ENCODE results near the gene ASGR1. TPM values are rescaled to one million over a fixed set of nuclear protein-coding genes. Genes with fewer than 3 reads are reported as not detected.

Gene ASGR1
- total and polyA plus RNA-seq, 5 donors = 0.35 to 0.86 (median 0.57) TPM

DNA sequence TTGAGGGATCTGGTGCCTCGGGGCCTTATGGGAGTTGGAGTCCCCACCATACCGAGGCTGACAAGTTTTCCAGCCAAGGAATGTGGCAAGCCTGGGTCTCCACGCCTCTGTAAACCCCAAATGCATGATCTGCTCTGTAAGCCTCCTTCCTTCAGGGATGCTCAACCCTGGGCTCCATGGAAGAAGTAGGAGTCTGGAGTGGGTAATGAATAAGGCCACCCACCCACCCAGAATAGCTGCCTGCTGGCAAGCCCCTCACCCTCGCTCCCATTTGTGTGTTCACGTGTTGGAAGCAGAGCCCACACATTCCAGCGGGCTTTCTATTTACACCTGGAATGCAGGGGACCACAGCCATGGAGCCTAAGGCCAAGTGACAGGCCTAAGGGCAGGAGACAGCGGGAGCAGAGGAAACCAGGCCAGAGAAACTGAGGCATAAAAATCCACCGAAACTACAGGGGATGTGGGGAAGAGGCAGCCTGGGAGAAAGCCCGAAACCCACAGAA is 36.0 kb upstream of the ASGR1 start:
- DNase-seq (no peak), ATAC-seq (no peak)
- no peaks in the 10 kb centered on the region for H3K4me1 ChIP-seq (ENCODE audit: control insufficient read depth, insufficient read depth, low read length)
- H3K9me3 ChIP-seq (ENCODE audit: control insufficient read depth, low read length) = no peaks in the 10 kb centered on the region
- intact Hi-C loops (cut with DNase I) = no loop called here
- H3K27ac ChIP-seq (ENCODE audit: low read length) = peak overlapping the region; percentile 45
- H3K27me3 ChIP-seq (ENCODE audit: control insufficient read depth, insufficient read depth) = no peaks in the 10 kb centered on the region
- WGBS = 14% methylated on average over 9 of the region's 9 CpGs
- no peak overlapping the region for H3K4me3 ChIP-seq (ENCODE audit: low read length)

DNA sequence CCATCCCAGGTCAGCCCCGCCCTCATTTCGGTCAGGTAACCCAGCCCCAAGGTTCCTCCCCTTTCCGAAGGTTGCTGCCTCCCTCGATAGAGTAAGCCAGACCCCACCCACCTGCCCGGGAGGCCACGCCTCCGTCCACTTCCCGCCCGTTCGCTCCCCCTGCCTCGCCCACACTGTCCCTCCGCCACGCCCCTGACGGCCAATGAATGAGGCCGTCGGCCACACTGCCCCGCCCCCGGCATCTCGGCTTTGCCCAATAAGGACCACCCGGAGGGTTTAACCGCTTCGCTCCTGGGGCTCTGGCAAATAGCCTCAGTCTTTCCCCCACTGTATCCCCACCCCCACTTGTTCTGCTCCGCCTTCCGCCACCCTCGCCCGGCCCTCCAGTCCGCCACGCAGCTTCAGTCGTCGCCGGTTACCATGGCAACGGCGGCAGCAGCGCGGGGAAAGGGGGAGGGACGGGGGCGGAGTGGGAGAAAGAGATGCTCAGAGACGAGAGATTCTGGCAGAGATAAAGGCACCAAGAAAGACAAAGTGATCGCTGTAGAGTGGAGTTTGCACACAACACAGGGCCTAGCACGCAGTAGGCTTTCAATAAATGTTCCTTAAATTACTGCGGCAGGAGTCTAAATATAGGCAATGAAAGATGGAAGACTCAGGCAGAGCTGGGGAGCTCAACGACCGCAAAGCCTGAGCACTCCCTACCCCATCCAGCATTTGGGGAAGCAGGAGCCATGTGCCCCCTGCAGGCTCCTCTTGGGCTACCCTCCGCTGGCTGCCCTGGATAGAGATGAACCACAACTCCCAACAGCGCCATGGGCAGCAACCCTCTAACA is 35.3 kb upstream of the ASGR1 start:
- Histone ChIP-seq H3K27me3 (ENCODE audit: control insufficient read depth, insufficient read depth) (no peaks in the 10 kb centered on the region), H3K27ac (ENCODE audit: low read length) (peak overlapping the region; percentile 50), H3K4me1 (ENCODE audit: control insufficient read depth, insufficient read depth, low read length) (no peaks in the 10 kb centered on the region), H3K4me3 (ENCODE audit: low read length) (peak overlapping the region; percentile 62), H3K9me3 (ENCODE audit: control insufficient read depth, low read length) (no peaks in the 10 kb centered on the region)
- ATAC-seq = peak; percentile 91
- intact Hi-C loops (cut with DNase I) = no loop called here
- under 1% methylated on average over 45 of the region's 45 CpGs for WGBS
- peak; percentile 100 for DNase-seq

DNA sequence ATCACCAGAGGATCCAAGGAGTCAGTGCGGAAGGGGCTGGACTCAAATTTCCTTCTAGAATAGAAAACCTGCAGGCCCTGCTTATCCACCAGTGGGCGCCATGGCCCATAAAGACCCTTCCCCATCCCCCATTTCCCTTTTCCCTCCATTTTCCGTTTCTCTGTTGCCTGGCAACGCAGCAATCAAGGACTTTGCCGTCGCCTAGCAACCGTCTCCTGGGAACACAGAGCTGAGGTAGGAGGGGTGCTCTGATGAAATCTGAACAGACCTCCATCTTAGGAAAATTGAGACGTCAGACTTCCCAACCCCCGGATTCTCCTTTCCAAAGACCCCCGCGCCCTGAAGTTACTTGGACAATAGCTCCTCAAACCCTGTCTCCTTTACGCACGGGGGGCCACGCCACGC is 34.7 kb upstream of the ASGR1 start:
- no peaks in the 10 kb centered on the region for H3K4me1 ChIP-seq (ENCODE audit: control insufficient read depth, insufficient read depth, low read length)
- DNase-seq (peak in 1 of 3 donors; percentile 81), ATAC-seq (peak in 1 of 2 donors; percentile 2)
- no peak overlapping the region for H3K27ac ChIP-seq (ENCODE audit: low read length)
- H3K4me3 ChIP-seq (ENCODE audit: low read length) = peak overlapping the region; percentile 62
- no peaks in the 10 kb centered on the region for H3K27me3 ChIP-seq (ENCODE audit: control insufficient read depth, insufficient read depth)
- H3K9me3 ChIP-seq (ENCODE audit: control insufficient read depth, low read length) = no peaks in the 10 kb centered on the region
- 5% methylated on average over 15 of the region's 15 CpGs for WGBS
- intact Hi-C loops (cut with DNase I) = no loop called here

DNA sequence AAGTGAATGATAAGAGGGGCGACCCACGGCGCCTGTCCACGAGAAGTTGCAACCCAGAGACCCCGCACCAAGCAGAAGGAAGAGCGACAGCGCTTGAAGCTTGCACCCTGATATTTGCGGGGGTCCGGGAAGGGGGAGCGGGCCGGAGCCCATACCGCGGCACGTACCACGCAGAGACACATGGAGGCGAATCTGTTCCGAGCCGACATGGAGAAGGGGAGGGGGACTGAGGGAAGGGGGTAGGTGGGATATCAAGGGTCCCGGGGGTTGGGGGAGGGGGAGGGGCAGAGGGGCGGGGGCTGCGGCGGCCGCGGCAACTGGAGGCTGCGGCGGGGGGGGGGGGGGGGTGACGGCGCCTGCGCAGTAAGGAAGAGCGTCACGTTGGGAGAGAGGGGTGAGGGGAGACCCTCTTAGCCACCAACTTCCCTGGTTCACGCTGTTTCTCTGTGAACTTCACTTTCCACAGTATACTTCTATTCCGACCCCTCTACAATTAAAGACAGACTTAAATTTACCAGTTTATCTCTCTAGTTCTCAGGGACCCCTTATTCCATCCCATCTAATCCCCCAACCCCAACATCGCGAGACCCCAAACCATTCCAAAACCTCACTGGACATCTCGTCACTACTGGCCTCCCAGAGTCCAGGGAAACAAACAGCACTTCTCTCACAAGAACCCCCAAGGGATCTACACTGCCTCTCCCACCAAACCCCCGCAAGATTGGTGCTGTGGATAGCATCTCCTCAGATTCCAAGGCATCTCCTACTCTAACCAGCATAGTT is 32.5 kb upstream of the ASGR1 start:
- peak in 2 of 3 donors; percentile 48 to 56 for DNase-seq
- Histone ChIP-seq H3K9me3 (ENCODE audit: control insufficient read depth, low read length) (no peaks in the 10 kb centered on the region), H3K27ac (ENCODE audit: low read length) (no peak overlapping the region), H3K4me1 (ENCODE audit: control insufficient read depth, insufficient read depth, low read length) (no peaks in the 10 kb centered on the region), H3K27me3 (ENCODE audit: control insufficient read depth, insufficient read depth) (no peaks in the 10 kb centered on the region), H3K4me3 (ENCODE audit: low read length) (no peak overlapping the region)
- WGBS = 40% methylated on average over 35 of the region's 37 CpGs
- no peak for ATAC-seq
- intact Hi-C loops (cut with DNase I) = no loop called here

DNA sequence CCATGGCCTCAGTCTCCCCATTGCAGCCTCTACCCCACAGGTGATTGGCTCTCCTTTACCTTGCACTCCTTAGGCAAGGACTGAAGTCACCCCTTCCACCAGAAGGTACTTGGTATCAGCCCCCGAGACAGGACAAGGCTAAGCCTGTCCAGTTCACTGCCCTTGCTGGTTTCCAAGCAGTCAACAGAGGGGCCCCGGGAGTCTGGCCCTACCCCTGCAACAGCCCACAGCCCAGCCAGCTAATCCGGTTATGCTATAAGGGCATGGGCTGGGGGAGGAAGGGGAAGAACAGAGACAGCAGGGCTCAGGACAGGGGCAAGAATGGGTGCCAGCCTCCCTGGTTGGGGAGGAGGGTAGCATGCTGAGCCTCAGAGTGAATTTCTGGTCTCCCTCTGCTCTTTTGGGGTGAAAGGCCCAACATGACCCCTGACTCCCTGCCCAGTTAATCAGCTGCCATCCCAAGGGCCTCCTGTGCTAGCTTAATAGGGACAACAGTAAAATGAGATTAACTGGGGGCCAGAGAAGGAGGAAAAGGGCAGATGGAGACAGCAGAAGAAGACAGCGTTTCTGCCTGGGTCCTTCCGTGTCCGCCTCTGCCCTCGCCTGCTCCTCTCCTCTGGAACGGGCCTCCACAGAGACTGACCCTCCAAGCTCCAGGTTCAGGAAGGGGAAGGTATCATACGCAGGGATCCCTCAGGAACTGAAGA is 29.7 kb upstream of the ASGR1 start:
- H3K4me3 ChIP-seq (ENCODE audit: low read length) = no peak overlapping the region
- no peaks in the 10 kb centered on the region for H3K9me3 ChIP-seq (ENCODE audit: control insufficient read depth, low read length)
- no peaks in the 10 kb centered on the region for H3K27me3 ChIP-seq (ENCODE audit: control insufficient read depth, insufficient read depth)
- no peak for ATAC-seq
- H3K4me1 ChIP-seq (ENCODE audit: control insufficient read depth, insufficient read depth, low read length) = no peaks in the 10 kb centered on the region
- DNase-seq = peak in 2 of 3 donors; percentile 6 to 33
- no peak overlapping the region for H3K27ac ChIP-seq (ENCODE audit: low read length)
- intact Hi-C loops (cut with DNase I) = no loop called here
- WGBS = 86% methylated on average over 9 of the region's 9 CpGs

DNA sequence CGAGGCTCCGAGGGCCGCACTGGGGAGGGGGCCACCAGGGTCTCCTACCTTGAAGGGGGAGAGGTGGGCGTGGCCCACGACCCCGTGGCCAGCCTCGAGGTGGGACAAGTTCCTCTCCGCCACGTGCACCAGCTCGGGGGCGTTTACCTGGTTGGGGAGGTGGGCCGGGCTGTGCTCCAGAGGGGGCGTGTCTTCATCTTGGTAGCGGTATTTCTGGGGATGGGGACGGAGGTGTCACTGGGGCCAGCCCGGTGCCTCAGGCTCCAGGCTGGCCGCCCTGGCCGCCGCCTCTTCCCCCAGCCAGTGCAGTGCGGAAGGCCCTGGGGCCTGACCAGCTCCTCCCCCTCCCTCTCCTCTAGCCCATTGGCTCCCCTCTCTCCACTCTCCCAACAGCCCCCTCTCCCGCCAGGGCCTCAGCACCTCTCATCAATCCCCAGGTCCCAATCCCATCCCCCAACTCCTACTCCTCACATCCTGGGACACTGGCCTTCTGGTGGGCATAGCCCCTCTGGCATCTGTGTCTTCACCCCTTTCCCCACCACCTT is 28.9 kb upstream of the ASGR1 start:
- WGBS = 58% methylated on average over 21 of the region's 21 CpGs
- Histone ChIP-seq H3K27me3 (ENCODE audit: control insufficient read depth, insufficient read depth) (no peaks in the 10 kb centered on the region), H3K9me3 (ENCODE audit: control insufficient read depth, low read length) (no peaks in the 10 kb centered on the region), H3K27ac (ENCODE audit: low read length) (no peak overlapping the region), H3K4me1 (ENCODE audit: control insufficient read depth, insufficient read depth, low read length) (no peaks in the 10 kb centered on the region), H3K4me3 (ENCODE audit: low read length) (no peak overlapping the region)
- DNase-seq (peak in 2 of 3 donors; percentile 24 to 74), ATAC-seq (no peak)
- intact Hi-C loops (cut with DNase I) = no loop called here

DNA sequence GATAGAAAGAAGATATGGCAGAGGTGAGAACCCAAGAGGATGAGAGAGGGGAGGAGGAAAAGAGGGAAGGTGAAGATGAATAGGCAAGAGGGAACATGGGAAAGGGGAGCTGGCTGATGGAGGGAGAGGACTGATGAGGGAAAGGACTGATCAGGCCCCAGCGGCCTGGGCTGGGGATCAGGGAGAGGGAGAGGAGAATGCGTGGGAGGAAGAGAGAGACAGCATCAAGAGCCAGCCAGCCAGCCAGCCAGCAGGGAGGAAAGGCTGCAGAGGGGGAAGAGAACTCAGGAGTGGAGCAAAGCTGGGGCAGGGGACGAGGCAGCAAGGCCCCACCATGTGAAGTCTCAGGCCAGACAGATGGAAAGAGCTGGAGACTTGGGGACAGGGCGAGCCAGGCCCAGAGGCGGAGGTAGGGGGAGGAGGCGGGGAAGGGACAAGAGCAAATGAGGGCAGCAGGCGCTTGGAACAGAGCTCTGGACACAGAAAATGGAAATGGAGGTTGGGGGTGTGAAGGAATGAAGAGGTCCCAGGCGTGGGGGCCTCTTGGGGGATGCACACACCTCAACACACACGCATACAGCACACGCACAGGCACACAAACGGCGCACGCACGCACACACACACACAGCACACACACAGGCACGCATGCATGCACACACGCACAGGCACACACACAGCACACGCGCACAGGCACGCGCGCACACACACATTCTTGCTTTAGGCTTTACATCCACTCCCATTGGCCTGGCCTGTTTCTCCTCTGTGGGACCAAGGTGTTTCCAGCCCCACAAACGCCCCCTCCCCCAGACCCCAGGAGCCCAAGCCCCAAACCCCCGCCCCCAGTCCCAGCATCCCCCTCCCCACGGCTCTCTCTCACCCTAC is 28.2 kb upstream of the ASGR1 start:
- intact Hi-C loops (cut with DNase I) = no loop called here
- Histone ChIP-seq H3K27ac (ENCODE audit: low read length) (no peak overlapping the region), H3K4me3 (ENCODE audit: low read length) (no peak overlapping the region), H3K27me3 (ENCODE audit: control insufficient read depth, insufficient read depth) (no peaks in the 10 kb centered on the region), H3K9me3 (ENCODE audit: control insufficient read depth, low read length) (no peaks in the 10 kb centered on the region), H3K4me1 (ENCODE audit: control insufficient read depth, insufficient read depth, low read length) (no peaks in the 10 kb centered on the region)
- ATAC-seq (no peak), DNase-seq (peak in 2 of 3 donors; percentile 13 to 72)
- WGBS = 63% methylated on average over 24 of the region's 24 CpGs

DNA sequence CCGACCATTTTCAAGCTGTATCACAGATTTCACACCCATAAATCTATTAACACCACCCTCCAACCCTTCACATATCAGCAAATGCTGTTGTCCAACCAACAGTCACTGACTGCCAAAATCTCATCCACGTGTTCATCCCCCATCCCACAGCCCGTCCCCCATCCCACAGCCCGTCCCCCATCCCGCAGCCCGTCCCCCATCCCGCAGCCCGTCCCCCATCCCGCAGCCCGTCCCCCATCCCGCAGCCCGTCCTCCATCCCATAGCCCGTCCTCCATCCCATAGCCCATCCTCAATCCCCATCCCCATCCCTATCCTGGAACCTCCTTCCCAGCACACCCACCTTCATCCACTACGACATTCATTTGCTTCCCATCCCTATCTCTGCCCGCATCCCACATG is 26.4 kb upstream of the ASGR1 start:
- Histone ChIP-seq H3K4me3 (ENCODE audit: low read length) (peak overlapping the region; percentile 21), H3K27ac (ENCODE audit: low read length) (no peak overlapping the region), H3K9me3 (ENCODE audit: control insufficient read depth, low read length) (no peaks in the 10 kb centered on the region), H3K4me1 (ENCODE audit: control insufficient read depth, insufficient read depth, low read length) (no peaks in the 10 kb centered on the region), H3K27me3 (ENCODE audit: control insufficient read depth, insufficient read depth) (no peaks in the 10 kb centered on the region)
- WGBS = 40% methylated on average over 15 of the region's 15 CpGs
- intact Hi-C loops (cut with DNase I) = no loop called here
- DNase-seq = peak in 2 of 3 donors; percentile 21 to 48
- ATAC-seq = no peak

DNA sequence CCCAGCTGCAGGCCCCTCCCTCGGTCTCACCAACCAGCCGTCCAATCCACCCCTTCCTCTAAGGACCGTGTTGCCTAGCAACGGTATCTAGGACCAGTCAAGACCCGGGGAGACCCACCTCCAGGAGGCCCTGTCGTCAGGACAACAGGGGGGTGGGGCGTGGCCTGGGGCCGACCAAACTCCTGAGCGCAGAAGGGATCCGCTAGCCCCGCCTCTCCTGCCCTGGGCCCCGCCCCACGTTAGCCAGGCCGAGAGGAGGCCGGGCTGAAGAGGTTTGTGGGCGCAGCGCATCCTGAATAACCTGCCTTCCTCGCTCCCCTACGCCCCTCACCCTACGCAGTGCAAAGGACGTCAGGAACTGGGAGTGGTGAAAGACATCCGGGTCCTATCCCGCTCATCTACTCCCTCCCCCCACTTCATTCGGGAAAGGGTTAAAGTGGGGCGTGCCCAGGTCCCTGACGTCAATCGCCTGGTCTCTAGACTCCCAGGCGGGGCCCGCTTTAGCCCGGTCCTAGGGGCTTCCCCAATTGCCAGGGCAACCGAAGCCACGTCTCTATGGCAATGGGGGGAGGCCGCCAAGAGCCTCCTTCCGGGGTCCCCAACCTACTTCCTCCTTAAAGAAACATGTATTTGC is 25.8 kb upstream of the ASGR1 start:
- WGBS = 1% methylated on average over 34 of the region's 34 CpGs
- peak overlapping the region; percentile 1 for H3K27ac ChIP-seq (ENCODE audit: low read length)
- peak; percentile 93 to 98 (median 97) for DNase-seq

More for the DNA sequence above, 25.8 kb upstream of the ASGR1 start:
- peak; percentile 90 to 92 for ATAC-seq
- peak overlapping the region; percentile 21 for H3K4me3 ChIP-seq (ENCODE audit: low read length)
- intact Hi-C loops (cut with DNase I) = no loop called here
- H3K9me3 ChIP-seq (ENCODE audit: control insufficient read depth, low read length) = no peaks in the 10 kb centered on the region
- no peaks in the 10 kb centered on the region for H3K4me1 ChIP-seq (ENCODE audit: control insufficient read depth, insufficient read depth, low read length)
- no peaks in the 10 kb centered on the region for H3K27me3 ChIP-seq (ENCODE audit: control insufficient read depth, insufficient read depth)

Data from right cardiac atrium (tissue), 5 donors.